GM19238 (cell line): ENCODE data around the gene GRP.
"Not testable (repeated sequence)": the region's sequence is repeated elsewhere in the genome, so short reads cannot be mapped to it uniquely, and the experiment has no call there.

Source experiments
- DNase-seq: peaks from one replicate; pipeline ENCODE4 v3.0.0; 2011; ENCODE audit warnings: low spot score; ENCODE audit not compliant: insufficient read length

The GRP gene

DNA sequence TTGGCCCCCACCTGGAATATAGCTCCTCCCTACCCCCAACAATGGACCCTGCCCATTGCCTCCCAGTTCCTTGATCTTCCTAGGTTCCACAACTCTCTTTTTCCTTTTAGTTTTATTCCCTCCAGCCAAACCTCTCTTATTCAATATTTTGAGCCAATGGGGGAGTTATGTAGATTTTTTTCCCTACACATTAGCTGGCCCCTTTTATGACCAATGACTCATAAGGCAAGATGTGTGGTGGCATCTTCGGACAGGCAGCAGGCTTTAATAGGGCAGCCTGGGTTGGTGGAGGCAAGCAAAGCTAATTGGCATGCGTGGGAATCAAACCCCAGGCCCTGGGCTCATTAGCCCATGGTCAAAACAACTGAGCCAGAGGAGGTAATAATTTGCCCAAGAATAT lies 9.2 kb downstream of the GRP start:
- no peak for DNase-seq

DNA sequence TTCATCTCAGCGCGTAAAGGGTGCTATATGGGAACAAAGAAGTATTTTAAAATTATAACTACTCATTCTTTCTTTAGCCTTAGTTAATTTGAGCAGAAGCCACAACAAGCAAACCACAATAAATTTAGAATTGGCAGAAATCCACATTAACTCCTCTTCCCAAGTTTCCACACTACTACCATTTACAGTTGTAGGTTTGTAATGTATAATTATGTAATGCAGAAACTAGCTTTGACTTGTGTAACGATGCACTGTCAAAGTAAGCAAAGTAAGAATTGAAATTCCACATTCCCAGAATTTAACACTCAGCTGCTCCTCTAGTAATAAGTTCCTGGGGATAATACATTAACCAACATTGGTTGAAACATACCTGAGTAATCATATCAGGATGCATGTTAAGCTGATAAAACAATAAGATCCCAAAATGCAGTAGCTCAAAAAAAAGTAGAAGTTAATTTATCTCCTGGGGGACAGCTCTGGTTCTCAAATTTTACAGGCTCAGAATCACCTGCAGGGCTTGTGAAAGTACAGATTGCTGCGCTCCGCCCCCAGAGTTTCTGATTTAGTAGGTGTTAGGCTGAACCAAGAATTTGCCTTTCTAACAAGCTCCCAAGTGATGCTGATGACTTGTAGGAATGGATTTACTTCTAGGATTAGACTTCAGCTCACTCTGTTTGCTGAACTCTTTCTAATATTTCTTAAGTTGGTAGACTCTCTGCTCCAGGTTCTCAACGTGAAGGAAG lies 9.9 kb downstream of the GRP start:
- no peak for DNase-seq

DNA sequence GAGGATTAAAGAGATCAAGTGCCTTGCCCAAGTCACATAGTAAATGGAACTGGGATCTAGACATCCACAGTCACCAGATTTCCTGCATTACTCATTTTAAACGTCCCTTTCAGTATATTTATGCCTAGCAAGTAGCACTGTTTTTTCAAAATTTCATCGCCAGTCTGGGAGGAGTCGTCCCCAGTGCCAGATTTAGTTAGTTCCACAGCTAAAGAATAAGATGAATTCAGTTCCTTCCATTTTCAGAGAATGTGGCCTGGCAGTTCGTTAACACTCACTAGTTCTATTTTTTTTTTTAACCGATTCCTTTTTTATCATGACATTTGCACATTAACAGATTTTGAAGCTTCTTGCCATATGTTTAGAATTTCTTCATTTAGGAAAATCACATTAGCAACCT lies 11.2 kb downstream of the GRP start:
- no peak for DNase-seq

DNA sequence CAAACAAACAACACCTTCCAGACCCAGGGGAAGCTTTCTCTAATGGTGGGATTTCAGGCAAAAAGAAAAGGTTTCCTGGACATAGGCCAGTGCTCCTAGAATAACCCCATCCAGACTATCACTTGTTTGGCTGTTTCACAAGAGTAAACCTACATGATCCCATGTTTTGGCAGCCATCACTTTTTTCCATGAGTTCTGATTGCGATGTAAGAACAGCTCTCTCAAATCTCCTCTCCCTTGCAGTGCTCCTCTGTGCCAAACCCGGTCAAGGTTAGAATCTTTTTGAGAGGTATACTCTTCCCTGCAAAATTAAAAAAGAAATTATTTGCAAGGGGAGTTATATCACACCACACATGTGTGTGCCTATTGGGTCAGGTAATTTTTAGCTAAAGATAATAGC lies 11.9 kb downstream of the GRP start:
- DNase-seq: no peak

DNA sequence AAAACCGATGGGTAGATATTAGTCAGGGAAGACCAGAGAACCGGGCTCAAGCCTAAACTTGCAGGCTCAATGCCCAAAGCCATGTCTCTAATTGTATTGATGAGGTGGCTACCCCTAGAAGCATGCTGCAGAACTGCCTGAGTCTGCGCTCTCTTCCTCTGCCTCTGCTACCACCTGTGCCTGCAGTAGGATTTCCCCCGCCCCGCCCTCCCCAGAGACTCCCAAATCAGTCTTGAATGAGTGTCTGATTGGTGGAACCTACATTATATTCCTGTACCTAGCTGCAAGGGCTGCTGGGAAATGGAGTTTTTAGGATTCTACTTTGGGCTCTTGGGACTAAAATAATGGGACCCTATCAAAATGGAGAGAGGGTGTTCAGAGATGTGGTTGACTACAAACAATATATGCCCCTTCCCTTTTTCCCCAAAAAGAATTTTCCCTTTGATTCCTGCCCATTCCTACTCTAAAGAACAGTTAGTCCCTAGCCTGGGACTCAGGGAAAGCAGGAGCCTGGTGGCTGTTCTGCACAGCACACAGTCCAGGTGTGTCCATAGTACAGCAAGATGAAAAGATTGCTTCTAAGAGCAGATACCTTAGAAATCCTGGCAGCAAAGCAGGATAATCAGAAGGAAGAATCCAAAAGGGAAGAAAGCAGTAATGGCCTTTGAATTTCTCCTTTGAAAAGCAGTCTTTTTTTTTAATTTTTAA lies 12.5 kb downstream of the GRP start:
- no peak for DNase-seq

DNA sequence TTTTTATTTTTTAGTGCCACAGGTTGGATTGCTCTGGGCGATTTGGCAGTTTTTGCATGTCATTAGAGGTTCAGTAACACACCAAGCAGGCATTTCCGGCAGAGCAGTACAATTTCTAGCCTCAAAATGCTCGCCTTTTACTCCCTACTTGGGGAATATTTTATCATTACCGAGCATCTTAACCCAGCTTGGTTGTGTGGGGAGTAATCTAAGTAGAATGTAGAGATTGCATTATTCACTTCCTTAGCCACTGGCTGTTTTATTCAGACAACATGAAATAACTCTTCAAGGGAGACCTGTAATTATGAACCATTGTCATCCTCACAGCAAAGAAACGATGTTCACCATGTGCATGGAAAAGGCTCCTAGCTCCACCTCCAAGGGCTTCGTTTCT lies 13.1 kb downstream of the GRP start:
- no peak for DNase-seq

DNA sequence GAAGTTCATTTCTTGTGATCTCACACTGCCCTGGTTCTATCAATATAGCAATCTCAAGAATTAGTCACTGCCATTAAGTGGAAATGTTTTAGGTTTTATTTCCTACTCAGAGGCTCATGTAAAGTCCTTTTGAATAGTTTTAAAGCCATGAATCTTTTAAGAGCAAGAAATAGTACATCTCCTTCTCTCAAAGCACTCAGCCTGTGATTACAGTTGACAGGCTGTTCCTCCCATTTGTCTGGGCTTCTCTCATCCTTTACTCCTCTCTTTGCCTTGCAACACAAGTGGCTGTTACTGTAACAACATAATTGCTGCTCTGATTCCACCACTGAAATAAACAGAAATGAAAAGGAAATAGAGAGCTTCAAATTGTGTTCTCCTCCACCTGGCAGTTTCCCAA lies 18.4 kb downstream of the GRP start:
- DNase-seq: no peak

DNA sequence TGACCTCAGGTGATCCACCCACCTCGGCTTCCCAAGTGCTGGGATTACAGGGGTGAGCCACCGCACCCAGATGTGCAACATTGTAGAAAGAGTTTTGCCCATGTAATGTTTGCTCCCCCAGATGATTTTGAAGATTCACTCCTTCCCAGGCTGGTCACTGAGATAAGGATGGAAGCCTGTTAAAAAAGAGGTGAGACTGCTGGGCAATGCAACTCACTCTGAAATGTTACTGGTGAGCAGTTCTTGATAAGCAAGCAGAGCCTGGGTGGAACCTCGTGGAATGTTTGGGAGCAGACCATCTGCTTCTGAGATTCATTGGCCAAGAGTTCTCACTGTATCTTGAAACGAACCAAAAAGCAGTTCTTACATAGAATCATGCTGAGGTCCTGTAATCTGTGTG lies 19.7 kb downstream of the GRP start:
- no peak for DNase-seq

DNA sequence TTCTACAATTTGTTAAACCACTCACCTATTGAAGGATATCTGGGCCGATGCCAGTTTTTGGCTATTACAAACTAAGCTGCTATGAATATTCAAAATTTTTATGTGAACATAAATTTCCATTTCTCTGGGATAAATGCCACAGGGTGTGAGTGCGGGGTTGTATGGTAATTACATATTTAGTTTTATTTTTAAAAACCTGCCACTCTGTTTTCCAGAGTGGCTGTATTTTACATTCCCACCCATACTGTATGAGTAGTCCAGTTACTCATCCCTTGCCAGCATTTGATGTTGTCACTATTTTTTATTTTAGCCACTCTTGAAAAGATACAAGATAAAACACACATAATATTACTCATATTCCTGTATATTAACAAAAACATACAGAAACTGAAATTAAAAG lies 22.9 kb downstream of the GRP start:
- no peak for DNase-seq

DNA sequence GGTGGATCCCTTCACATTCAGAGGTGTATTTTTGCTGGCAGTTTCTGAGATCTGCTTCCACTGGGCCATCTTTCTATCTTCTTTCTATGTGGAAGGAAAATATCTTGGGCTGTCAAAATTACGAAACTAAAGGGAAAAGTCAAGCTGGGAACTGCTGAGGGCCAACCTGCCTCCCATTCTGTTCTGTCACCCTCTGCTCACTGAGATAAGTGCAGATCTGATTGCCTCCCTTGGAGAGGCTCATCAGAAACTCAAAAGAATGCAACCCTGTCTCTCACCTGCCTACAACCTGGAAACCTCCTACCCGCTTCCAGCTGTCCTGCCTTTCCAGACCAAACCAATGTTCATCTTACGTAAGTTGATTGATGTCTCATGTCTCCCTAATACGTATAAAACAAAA lies 26.8 kb downstream of the GRP start:
- no peak for DNase-seq

DNA sequence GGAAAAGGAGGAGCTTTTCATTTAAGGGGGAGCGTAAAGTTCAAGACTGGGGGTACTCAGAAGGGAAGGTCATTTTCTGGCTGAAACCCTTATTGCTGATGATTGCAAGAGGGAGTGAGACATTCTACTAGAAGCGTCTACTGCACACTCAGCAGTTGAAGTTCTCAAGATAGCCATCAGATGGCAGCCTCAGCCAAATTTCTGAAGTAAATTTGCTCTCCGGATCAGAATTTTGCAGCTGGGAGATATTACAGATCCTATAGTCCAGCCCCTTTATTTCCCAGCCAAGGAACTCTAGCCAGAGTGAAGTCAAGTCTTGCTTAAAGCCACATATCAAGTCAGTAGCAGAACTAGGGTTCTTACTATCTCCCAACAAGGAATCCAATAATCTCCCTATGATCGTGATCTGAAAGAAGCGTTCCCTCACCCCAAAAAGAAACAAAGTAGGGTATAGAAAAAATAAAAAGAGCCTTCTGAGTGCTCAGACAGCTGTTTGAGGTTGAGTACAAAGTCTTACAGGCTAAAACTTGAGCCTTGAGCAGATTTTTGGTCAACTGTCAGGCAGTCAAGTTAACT lies 29.3 kb downstream of the GRP start:
- DNase-seq: no peak

DNA sequence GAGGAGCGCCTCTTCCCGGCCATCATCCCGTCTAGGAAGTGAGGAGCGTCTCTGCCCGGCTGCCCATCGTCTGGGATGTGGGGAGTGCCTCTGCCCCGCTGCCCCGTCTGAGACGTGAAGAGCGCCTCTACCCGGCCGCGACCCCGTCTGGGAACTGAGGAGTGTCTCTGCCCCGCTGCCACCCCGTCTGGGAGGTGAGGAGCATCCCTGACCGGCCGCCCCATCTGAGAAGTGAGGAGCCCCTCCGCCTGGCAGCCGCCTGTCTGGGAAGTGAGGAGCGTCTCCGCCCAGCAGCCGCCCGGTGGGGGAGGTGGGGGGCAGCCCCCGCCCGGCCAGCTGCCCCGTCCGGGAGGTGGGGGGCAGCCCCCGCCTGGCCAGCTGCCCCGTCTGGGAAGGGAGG lies 35.5 kb downstream of the GRP start:
- not testable (repeated sequence) for DNase-seq

DNA sequence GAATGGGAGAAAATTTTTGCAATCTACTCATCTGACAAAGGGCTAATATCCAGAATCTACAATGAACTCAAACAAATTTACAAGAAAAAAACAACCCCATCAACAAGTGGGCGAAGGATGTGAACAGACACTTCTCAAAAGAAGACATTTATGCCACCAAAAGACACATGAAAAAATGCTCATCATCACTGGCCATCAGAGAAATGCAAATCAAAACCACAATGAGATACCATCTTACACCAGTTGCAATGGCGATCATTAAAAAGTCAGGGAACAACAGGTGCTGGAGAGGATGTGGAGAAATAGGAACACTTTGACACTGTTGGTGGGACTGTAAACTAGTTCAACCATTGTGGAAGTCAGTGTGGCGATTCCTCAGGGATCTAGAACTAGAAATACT lies 41.9 kb downstream of the GRP start:
- DNase-seq: not testable (repeated sequence)

DNA sequence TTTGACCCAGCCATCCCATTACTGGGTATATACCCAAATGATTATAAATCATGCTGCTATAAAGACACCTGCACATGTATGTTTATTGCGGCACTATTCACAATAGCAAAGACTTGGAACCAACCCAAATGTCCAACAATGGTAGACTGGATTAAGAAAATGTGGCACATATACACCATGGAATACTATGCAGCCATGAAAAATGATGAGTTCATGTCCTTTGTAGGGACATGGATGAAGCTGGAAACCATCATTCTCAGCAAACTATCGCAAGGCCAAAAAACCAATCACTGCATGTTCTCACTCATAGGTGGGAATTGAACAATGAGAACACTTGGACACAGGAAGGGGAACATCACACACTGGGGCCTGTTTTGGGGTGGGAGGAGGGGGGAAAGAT lies 42.3 kb downstream of the GRP start:
- not testable (repeated sequence) for DNase-seq

DNA sequence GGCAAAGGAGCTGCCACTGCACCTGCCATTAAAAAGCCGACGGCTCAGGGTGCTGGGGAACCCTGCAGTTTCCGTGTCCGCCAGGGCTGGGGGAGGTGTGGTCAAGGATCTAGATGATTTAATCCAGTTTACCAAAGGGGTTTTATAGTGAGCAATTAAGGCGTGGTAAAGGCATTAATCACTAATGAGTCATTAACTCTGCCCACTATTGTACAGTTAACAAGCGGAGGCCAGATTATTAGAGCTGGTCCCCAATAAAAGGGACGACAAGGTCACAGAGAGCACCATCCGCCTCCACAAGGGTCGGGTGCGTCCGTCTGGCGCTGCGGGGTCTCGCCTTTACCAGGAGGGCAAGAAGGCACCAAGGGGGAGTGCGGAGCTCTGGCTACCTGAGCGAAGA lies 43.7 kb downstream of the GRP start:
- no peak for DNase-seq

DNA sequence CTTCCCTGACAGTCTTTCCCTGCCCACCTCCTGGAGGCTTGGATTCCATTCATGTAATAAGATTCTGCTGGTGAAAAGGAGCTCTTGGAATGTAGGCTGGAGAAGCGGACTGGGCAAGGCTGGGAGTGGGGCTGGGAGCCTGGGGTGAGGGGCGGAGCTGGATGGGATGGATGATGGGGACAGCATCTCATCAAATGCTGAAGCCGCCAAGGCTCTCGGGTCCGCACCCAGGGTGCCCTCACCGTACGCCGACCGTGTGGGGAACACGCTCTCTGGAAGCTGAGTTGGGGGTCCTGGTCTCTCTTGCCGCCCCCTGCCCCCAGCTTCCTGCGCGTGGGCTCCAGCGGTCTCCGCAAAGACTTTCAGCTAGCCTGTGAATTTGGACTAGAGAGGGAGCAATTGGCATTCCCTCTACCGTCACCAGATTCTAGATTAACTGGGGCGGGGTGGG lies 44.2 kb downstream of the GRP start:
- no peak for DNase-seq

DNA sequence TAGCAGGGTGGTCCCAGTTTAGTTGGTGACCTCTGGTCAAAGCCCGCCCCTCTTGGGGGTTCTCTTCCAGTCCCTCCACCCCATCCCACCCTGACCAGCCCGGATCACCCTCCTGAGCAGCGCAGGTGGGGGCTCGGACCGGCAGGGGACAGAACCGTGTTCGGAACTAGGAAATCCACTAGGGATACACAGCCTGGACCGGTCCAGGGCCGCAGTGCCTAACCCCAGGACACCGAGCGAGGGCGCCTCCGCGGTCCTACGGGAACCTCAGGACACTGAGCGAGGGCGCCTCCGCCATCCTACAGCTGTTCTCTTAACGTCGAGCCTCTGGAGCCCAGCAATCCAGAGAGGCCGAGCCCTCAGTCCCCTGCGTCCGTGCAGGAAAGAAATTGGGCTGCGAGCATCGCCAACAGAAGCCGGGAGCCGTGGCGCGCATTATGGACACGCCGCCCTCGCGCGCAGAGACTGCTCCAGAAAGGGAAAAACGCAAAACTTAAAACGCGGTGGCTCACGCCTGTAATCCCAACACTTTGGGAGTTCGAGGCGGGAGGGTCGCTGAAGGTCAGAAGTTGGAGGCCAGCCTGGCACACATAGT lies 44.8 kb downstream of the GRP start:
- no peak for DNase-seq

DNA sequence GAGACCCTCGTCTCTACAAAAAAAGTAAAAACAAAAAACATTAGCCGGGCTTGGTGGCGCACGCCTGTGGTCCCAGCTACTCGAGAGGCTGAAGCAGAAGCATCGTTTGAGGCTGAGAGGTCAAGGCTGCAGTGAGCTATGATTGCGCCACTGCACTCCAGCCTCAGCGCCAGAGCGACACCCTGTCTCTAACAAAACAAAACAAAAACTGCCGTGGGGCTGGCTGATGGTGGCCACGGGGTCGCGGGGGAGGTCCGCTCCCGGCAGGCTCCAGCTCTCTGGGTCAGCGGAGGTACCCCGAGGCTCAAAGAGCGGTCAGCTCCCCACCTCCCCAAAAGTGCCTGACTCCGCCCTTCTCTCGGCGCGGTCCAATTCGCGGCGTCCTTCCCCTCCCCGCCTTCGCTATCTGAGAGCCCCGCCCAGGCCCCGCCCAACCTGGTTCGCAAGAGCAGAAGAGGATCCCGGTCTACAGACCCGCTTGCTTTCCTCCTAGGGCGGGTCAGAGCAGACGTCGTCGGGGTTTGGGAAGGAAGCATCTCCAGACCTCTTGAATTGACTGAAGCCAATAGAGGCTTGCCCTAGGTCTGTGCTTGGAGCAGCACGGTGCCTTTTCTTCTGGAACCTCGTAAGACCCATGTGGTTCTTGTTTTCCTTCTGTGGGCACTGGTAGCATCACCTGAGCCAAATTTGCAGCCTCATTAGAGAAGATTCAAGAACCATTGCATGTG lies 45.5 kb downstream of the GRP start:
- no peak for DNase-seq

DNA sequence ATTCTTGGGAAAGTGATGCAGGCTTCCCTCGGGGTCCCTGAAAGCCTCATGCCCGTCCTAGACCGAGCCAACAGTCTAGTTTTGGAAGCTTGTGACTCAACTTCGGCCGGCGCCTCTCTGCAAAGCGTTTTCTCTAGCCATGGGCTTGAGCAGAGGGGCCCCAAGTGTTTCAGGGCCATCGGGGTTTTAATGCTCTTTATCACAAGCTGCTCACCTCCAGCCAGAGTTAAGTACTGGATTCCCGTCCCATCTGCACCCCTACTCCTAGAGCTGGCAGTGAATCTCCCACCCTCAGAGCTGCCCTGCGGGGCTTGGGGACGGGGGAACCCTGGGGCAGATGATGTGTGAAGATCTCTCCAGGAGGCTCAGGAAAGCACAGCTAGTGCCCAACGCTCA lies 46.0 kb downstream of the GRP start:
- no peak for DNase-seq

DNA sequence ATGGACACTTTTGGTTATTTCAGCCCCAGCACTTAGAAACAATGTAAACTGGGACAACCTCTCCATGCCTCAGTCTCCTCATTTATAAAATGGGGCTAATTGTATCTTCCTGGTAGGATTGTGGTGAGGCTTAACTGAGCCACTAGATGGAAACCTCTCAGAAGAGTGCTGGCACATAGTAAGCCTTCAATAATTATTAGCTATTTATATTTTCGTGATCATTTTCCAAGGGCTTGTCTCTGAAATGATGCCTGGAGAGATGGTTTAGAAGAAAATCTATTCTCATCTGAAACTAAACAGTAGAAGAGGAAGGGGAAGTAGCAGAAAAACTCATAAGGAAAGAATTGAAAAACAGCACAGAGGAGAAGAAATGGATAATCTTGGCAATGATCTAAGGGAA lies 46.5 kb downstream of the GRP start:
- no peak for DNase-seq

DNA sequence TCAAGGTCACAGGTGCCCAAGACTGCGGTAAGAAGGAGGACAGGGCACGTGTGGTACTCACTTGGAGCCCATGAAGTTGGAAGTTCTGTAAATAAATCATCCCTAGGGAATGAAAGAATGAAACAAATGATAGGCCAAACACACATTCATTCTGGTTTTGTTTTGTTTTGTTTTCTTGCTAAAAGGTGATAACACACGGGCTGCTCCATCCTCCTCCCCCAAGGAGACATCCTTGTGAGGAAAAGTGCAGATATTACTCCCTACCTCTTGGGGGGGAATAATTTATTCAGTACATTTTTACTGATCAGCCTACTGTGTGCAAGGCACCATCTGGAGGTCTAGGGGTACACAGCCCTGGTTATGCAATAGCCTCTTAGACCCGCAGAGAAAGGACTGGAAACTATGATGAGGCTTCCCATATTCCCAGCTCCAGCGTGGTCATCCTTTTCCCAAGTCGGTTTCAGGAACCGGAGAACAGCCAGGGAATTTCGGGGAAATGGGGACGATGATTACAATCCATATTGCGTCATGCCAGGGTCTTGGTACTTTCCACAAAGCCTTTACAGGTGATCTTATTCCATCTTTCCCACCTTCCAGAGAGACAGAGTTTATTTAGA lies 47.0 kb downstream of the GRP start:
- no peak for DNase-seq
